ENCODE data around the gene PPM1H. TPM values are rescaled to one million over a fixed set of nuclear protein-coding genes. Genes with fewer than 3 reads are reported as not detected.

The PPM1H gene
- polyA plus RNA-seq, 1 of the 3 experiments (the other 2 are of a cell fraction): 0.13 TPM

DNA sequence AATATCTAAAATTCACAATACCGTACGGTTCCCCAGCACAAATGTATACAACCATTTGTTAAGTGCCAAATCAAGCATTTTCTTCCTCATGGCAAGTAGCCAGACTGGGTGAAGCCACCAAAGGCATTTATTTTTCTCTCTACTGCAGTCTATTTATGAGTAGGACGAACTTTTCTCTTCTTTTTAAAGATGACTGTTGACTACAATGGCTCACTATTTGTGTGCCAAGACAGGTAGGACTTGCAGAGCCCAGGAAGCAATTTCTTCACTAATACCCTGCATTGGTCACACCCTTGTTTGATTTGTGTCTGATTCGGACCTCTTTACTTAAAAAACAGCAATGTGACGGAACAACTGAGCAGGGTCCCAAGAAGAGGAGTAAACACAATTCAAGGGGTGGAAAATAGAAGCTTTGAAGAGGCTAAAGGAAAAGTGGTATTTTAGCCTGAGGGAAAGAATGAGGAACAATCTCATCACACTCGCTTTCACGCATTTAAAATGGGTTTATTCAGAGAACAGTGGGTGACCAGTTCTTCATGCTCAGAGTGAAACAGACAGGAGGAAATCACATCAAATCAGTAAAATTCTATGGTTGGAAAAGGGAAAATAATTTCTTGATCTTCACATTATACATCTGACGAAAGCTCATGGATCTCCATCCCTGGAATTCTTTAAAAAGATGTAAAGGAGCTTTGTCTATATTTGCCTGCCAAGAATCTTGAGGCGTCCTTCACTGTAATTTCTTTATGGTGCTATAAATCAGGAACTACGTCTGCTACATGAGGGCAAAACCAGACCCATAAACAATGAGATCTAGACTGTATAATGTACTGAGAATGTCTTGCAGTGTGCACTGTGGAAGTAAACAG lies 183.8 kb downstream of the PPM1H start:
- Histone ChIP-seq H3K27ac (ENCODE audit: low read depth in 2 of 2, low read length in 1 of 2) (no peak overlapping the region), H3K27me3 (ENCODE audit: insufficient read depth) (no peaks in the 10 kb centered on the region), H3K79me2 (ENCODE audit: insufficient read depth) (no peaks in the 10 kb centered on the region), H4K20me1 (ENCODE audit: insufficient read depth) (no peaks in the 10 kb centered on the region), H3K9me2 (no peaks in the 10 kb centered on the region), H3K9me3 (no peaks in the 10 kb centered on the region), H3K4me1 (ENCODE audit: control insufficient read depth in 1 of 2, insufficient read depth in 2 of 2, low read depth in 1 of 2, low read length in 1 of 2) (no peaks in the 10 kb centered on the region), H3F3A (replicated peaks; ENCODE audit: insufficient read depth) (no peaks in the 10 kb centered on the region), H3K4me3 (ENCODE audit: low read depth in 2 of 2, low read length in 1 of 2) (no peak overlapping the region), H3K36me3 (replicated peaks in 1 of 2; ENCODE audit: control insufficient read depth in 1 of 2, insufficient read depth in 2 of 2, low read length in 1 of 2) (no peaks in the 10 kb centered on the region), H3K4me2 (no peak overlapping the region), H3K9ac (no peak overlapping the region), H2AFZ (ENCODE audit: low read depth) (no peak overlapping the region)
- 84% methylated on average over 10 of the region's 10 CpGs for WGBS (ENCODE audit: low lambda C conversion rate)
- ChIA-PET CTCF (interaction anchor here (0.9 kb wide), 1 partner anchor 316 kb away, joined by 3 read pairs; no protein-coding TSS in a partner anchor), POLR2A (no interaction called here)
- no peak for DNase-seq
- TF ChIP-seq, protein P1, sequence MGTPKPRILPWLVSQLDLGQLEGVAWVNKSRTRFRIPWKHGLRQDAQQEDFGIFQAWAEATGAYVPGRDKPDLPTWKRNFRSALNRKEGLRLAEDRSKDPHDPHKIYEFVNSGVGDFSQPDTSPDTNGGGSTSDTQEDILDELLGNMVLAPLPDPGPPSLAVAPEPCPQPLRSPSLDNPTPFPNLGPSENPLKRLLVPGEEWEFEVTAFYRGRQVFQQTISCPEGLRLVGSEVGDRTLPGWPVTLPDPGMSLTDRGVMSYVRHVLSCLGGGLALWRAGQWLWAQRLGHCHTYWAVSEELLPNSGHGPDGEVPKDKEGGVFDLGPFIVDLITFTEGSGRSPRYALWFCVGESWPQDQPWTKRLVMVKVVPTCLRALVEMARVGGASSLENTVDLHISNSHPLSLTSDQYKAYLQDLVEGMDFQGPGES (IDR thresholded peaks at IDR 0.05; ENCODE audit: low read depth, low read length): no peak
- no peak for TF ChIP-seq SIN3A (IDR thresholded peaks at IDR 0.05; ENCODE audit: borderline replicate concordance, low read depth, low read length)
- no peak for TF ChIP-seq EP300 (IDR thresholded peaks at IDR 0.05; ENCODE audit: borderline replicate concordance in 1 of 2, low read depth in 1 of 2, low read length in 1 of 2)

DNA sequence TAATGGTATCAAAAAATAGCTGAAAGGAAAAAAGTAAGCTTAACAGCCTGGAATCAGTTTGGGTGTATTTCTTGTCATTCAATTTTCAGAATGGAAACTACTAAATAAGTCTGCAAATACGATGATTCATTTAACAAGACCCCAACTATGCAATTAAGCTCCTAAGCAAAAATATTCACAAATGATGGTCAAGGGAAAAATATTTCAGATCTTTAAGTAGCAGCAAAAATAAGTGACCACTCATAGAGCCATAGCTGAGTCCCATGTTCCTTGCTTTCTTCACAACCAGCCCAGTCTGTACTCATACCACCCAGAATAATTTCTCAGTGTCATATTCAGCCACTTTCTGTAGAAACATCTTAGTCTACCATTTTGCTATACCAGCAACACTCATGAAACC lies 185.4 kb downstream of the PPM1H start:
- H3K36me3 ChIP-seq (replicated peaks in 1 of 2; ENCODE audit: control insufficient read depth in 1 of 2, insufficient read depth in 2 of 2, low read length in 1 of 2): no peaks in the 10 kb centered on the region
- TF ChIP-seq, protein P2, sequence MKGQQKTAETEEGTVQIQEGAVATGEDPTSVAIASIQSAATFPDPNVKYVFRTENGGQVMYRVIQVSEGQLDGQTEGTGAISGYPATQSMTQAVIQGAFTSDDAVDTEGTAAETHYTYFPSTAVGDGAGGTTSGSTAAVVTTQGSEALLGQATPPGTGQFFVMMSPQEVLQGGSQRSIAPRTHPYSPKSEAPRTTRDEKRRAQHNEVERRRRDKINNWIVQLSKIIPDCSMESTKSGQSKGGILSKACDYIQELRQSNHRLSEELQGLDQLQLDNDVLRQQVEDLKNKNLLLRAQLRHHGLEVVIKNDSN (IDR thresholded peaks at IDR 0.05; ENCODE audit: borderline replicate concordance, low read depth): no peak
- TF ChIP-seq NRF1 (IDR thresholded peaks at IDR 0.05; ENCODE audit: low read depth, low read length) (no peak), GABPA (IDR thresholded peaks at IDR 0.05; ENCODE audit: low read depth) (no peak), RCOR1 (IDR thresholded peaks at IDR 0.05; ENCODE audit: low read length) (no peak), NFIC (IDR thresholded peaks at IDR 0.05; ENCODE audit: borderline replicate concordance) (no peak), TCF12 (IDR thresholded peaks at IDR 0.05) (no peak)
- TF ChIP-seq, protein P3, sequence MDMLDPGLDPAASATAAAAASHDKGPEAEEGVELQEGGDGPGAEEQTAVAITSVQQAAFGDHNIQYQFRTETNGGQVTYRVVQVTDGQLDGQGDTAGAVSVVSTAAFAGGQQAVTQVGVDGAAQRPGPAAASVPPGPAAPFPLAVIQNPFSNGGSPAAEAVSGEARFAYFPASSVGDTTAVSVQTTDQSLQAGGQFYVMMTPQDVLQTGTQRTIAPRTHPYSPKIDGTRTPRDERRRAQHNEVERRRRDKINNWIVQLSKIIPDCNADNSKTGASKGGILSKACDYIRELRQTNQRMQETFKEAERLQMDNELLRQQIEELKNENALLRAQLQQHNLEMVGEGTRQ (IDR thresholded peaks at IDR 0.05; ENCODE audit: borderline replicate concordance, low read depth, low read length): no peak
- H3K9me2 ChIP-seq: no peaks in the 10 kb centered on the region
- no peaks in the 10 kb centered on the region for H3K9me3 ChIP-seq
- ChIA-PET POLR2A (no interaction called here), CTCF (interaction anchor here (1.1 kb wide), 1 partner anchor 63 kb away, joined by 3 read pairs; no protein-coding TSS in a partner anchor)
- no peak overlapping the region for H3K9ac ChIP-seq
- peak overlapping the region; percentile 59; the same call in 1 of the 2 replicates for H2AFZ ChIP-seq (ENCODE audit: low read depth)
- no peak for DNase-seq
- H3K79me2 ChIP-seq (ENCODE audit: insufficient read depth): no peaks in the 10 kb centered on the region
- H3F3A ChIP-seq (replicated peaks; ENCODE audit: insufficient read depth): no peaks in the 10 kb centered on the region
- H3K27me3 ChIP-seq (ENCODE audit: insufficient read depth): no peaks in the 10 kb centered on the region
- no peaks in the 10 kb centered on the region for H4K20me1 ChIP-seq (ENCODE audit: insufficient read depth)
- no peak overlapping the region for H3K4me2 ChIP-seq
- H3K27ac ChIP-seq (ENCODE audit: low read depth in 2 of 2, low read length in 1 of 2): no peak overlapping the region
- WGBS (ENCODE audit: low lambda C conversion rate): 69% methylated on average over 1 of the region's 1 CpG
- H3K4me3 ChIP-seq (ENCODE audit: low read depth in 2 of 2, low read length in 1 of 2): no peak overlapping the region
- H3K4me1 ChIP-seq (ENCODE audit: control insufficient read depth in 1 of 2, insufficient read depth in 2 of 2, low read depth in 1 of 2, low read length in 1 of 2): no peaks in the 10 kb centered on the region
